HepG2 (cell line): ENCODE measurements around the gene RSPRY1. TPM values are rescaled to one million over a fixed set of nuclear protein-coding genes. Genes with fewer than 3 reads are reported as not detected.

Source experiments
- ATF7 ChIP-seq, 2 experiments: fragments of 450-650 bp in 1 of 2; sonication (generic) in 1 of 2; formaldehyde crosslinking in 1 of 2; IDR thresholded peaks; 2 replicates each; pipeline versions ENCODE4 v1.4.0 to v1.6.1; 2016 to 2020; ENCODE audit warnings: antibody characterized with exemption in 1 of 2, mild to moderate bottlenecking in 1 of 2, missing genetic modification reagents in 1 of 2
- CAMTA2 ChIP-seq: sonication (generic); formaldehyde crosslinking; IDR thresholded peaks from 2 replicates; pipeline ENCODE4 v1.4.0; 2020; ENCODE audit warnings: mild to moderate bottlenecking, missing genetic modification reagents, borderline replicate concordance
- DRAP1 ChIP-seq: IDR thresholded peaks from 2 replicates; pipeline ENCODE4 v1.6.1; 2016; ENCODE audit warnings: missing genetic modification reagents, missing compliant biosample characterization
- MED1 ChIP-seq: sonication (generic); formaldehyde crosslinking; IDR thresholded peaks from 2 replicates; pipeline ENCODE4 v1.4.0; 2020; ENCODE audit warnings: missing genetic modification reagents
- MEF2D ChIP-seq: sonication (generic); formaldehyde crosslinking; IDR thresholded peaks from 2 replicates; pipeline ENCODE4 v1.5.1; 2020; ENCODE audit warnings: mild to moderate bottlenecking, missing genetic modification reagents
- PCBP2 ChIP-seq: fragments of 200-400 bp; formaldehyde crosslinking; optimal IDR thresholded peaks from 2 replicates; pipeline ENCODE3; 2018; ENCODE audit warnings: low read length, low read depth; ENCODE audit not compliant: poor library complexity, severe bottlenecking
- THAP7 ChIP-seq: sonication (generic); formaldehyde crosslinking; IDR thresholded peaks from 2 replicates; pipeline ENCODE4 v1.8.1; 2023; ENCODE audit warnings: mild to moderate bottlenecking, missing genetic modification reagents
- TOE1 ChIP-seq: sonication (generic); formaldehyde crosslinking; IDR thresholded peaks from 2 replicates; pipeline ENCODE4 v1.4.0; 2020; ENCODE audit warnings: mild to moderate bottlenecking, missing genetic modification reagents
- ZBTB25 ChIP-seq: IDR thresholded peaks from 2 replicates; pipeline ENCODE4 v1.6.1; 2018; ENCODE audit warnings: missing genetic modification reagents
- ZBTB40 ChIP-seq, 2 experiments: fragments of 450-650 bp in 1 of 2; sonication (generic) in 1 of 2; formaldehyde crosslinking in 1 of 2; IDR thresholded peaks; 2 replicates each; pipeline versions ENCODE4 v1.6.1 to v1.8.0; 2016 to 2022; ENCODE audit warnings: antibody characterized with exemption in 1 of 2, mild to moderate bottlenecking in 1 of 2, missing genetic modification reagents in 1 of 2
- ZFP82 ChIP-seq: sonication (generic); formaldehyde crosslinking; IDR thresholded peaks from 2 replicates; pipeline ENCODE4 v1.5.1; 2020; ENCODE audit warnings: mild to moderate bottlenecking, missing genetic modification reagents, borderline replicate concordance
- ZNF143 ChIP-seq: sonication (generic); formaldehyde crosslinking; IDR thresholded peaks from 2 replicates; pipeline ENCODE4 v1.4.0; 2020; ENCODE audit warnings: missing genetic modification reagents
- ZNF614 ChIP-seq: IDR thresholded peaks from 2 replicates; pipeline ENCODE4 v1.6.1; 2018; ENCODE audit warnings: missing biosample characterization, missing genetic modification reagents, inconsistent platforms, borderline replicate concordance
- ZNF792 ChIP-seq: IDR thresholded peaks from 2 replicates; pipeline ENCODE4 v1.6.1; 2016
- ZSCAN20 ChIP-seq: sonication (generic); formaldehyde crosslinking; IDR thresholded peaks from 2 replicates; pipeline ENCODE4 v1.4.0; 2020; ENCODE audit warnings: missing genetic modification reagents, mild to moderate bottlenecking, borderline replicate concordance
- polyA plus RNA-seq, 8 experiments: library from polyadenylated mRNA; depleted of rRNA in 3 of 8; stranded (reverse) in 7 of 8; unstranded in 1 of 8; fragments of >200 nt; fragmentation: Illumina TruSeq in 4 of 8; extraction: Trizol in 4 of 8; gene quantifications; 2 replicates each; pipeline versions ENCODE4 v1.2.1 to v1.2.3, GENCODE V29; 2011 to 2016; ENCODE audit warnings: low read depth in 4 of 8, missing spikeins in 1 of 8, mixed read lengths in 1 of 8; ENCODE audit not compliant: insufficient read depth in 1 of 8
- total RNA-seq, 5 experiments: library from RNA; depleted of rRNA; stranded (reverse); fragments of >200 nt; fragmentation: Illumina TruSeq; extraction: Trizol; gene quantifications; 2 replicates each; pipeline ENCODE4 v1.2.3, GENCODE V29; 2016; ENCODE audit warnings: low read depth in 1 of 5

Gene RSPRY1
- total and polyA plus RNA-seq, 2 of the 13 experiments (the other 11 are each of a cell fraction or from before 2014, with no cell fraction given): 53.4 to 61.0 TPM

GRCh38 chr16:57185945-57186871 is at the start of gene RSPRY1, which contains the start of gene PSME3IP1 (continued):
- TF ChIP-seq THAP7 (CRISPR knock-in tag) (peak; percentile 69; the same call in 1 of the 2 replicates), ZNF143 (no peak), ZBTB25 (peak; percentile 49), ZBTB40 (IDR thresholded peaks at IDR 0.05) (peak; percentile 49; the same call in 1 of the 2 replicates), ZBTB40 (CRISPR knock-in tag; IDR thresholded peaks at IDR 0.05) (peak; percentile 76; the same call in 1 of the 2 replicates), ZFP82 (CRISPR knock-in tag) (peak; percentile 87; the same call in 1 of the 2 replicates), MED1 (CRISPR knock-in tag) (peak; percentile 53), ZSCAN20 (CRISPR knock-in tag) (no peak), ATF7 (IDR thresholded peaks at IDR 0.05) (no peak), ATF7 (CRISPR knock-in tag; IDR thresholded peaks at IDR 0.05) (peak; percentile 59; the same call in 1 of the 2 replicates), CAMTA2 (CRISPR knock-in tag) (no peak), DRAP1 (peak; percentile 92), PCBP2 (no peak), ZNF792 (CRISPR knock-in tag) (peak; percentile 87; the same call in 1 of the 2 replicates), MEF2D (peak; percentile 34), TOE1 (CRISPR knock-in tag) (no peak), ZNF614 (peak; percentile 27; the same call in 1 of the 2 replicates)
